ENCODE data around the gene STMN3. TPM values are rescaled to one million over a fixed set of nuclear protein-coding genes. Genes with fewer than 3 reads are reported as not detected.

Gene STMN3
- total and polyA plus RNA-seq, 2 donors from 2014 or later = 20.6 to 84.9 TPM

- Histone ChIP-seq H3K9me3 (ENCODE audit: control insufficient read depth in 2 of 3, insufficient read depth in 1 of 3, low read length in 3 of 3) (no peaks in the 10 kb centered on the region), H3K4me3 (ENCODE audit: low read length in 3 of 3) (peak overlapping the region; percentile 79 to 94 (median 91)), H3K36me3 (ENCODE audit: control insufficient read depth in 2 of 3, insufficient read depth in 3 of 3, low read length in 3 of 3) (peaks cover 0 to 11% (median 4%) of the 10 kb centered on the region in 3 donors), H3K27ac (ENCODE audit: low read depth in 2 of 2, low read length in 2 of 2) (peak overlapping the region; percentile 74 to 81), H3K27me3 (ENCODE audit: control insufficient read depth, insufficient read depth, low read length) (no peaks in the 10 kb centered on the region), H3K4me1 (ENCODE audit: control insufficient read depth in 2 of 3, insufficient read depth in 2 of 3, low read depth in 1 of 3, low read length in 3 of 3) (peaks cover 0 to 19% (median 3%) of the 10 kb centered on the region in 3 donors), H3K9ac (ENCODE audit: low read length in 3 of 3) (peak overlapping the region; percentile 37 to 89 (median 83))
- FAIRE-seq (no peak), DNase-seq (no peak)
- no peak for TF ChIP-seq CTCF (IDR thresholded peaks at IDR 0.05; ENCODE audit: borderline replicate concordance, extremely low read depth, insufficient read depth)
- intact Hi-C loops (cut with DNase I) = no loop called here
These were observed 5.5 kb upstream of the STMN3 start for GRCh38 chr20:63658749-63659187.

GRCh38 chr20:63657937-63658748 lies 4.9 kb upstream of the STMN3 start, which contains the start of gene RTEL1:
Gene RTEL1, plus strand, starts transcription at chr20:63658312. Its CDS starts 1,091 bp downstream, at chr20:63659403.
- Histone ChIP-seq H3K4me3 (ENCODE audit: low read length in 3 of 3) (peak within 1 kb of the TSS; percentile 79 to 94 (median 91)), H3K36me3 (ENCODE audit: control insufficient read depth in 2 of 3, insufficient read depth in 3 of 3, low read length in 3 of 3) (peaks cover 0 to 8% (median 4%) of the 10 kb centered on the region in 3 donors), H3K27ac (ENCODE audit: low read depth in 2 of 2, low read length in 2 of 2) (peak within 1 kb of the TSS; percentile 81 to 83), H3K4me1 (ENCODE audit: control insufficient read depth in 2 of 3, insufficient read depth in 2 of 3, low read depth in 1 of 3, low read length in 3 of 3) (peaks cover 0 to 21% (median 5%) of the 10 kb centered on the region in 3 donors), H3K9ac (ENCODE audit: low read length in 3 of 3) (peak within 1 kb of the TSS; percentile 76 to 89 (median 83)), H3K27me3 (ENCODE audit: control insufficient read depth, insufficient read depth, low read length) (no peaks in the 10 kb centered on the region), H3K9me3 (ENCODE audit: control insufficient read depth in 2 of 3, insufficient read depth in 1 of 3, low read length in 3 of 3) (no peaks in the 10 kb centered on the region)
- DNase-seq (peak; percentile 93 to 97 (median 96)), FAIRE-seq (no peak)
- TF ChIP-seq CTCF (IDR thresholded peaks at IDR 0.05; ENCODE audit: borderline replicate concordance, extremely low read depth, insufficient read depth) = no peak
- intact Hi-C loops (cut with DNase I) = no loop called here

GRCh38 chr20:63657260-63657936 lies 4.2 kb upstream of the STMN3 start:
- no peak for FAIRE-seq
- TF ChIP-seq CTCF (IDR thresholded peaks at IDR 0.05; ENCODE audit: borderline replicate concordance, extremely low read depth, insufficient read depth) = no peak
- H3K27ac ChIP-seq (ENCODE audit: low read depth in 2 of 2, low read length in 2 of 2) = peak overlapping the region; percentile 81 to 83
- no peaks in the 10 kb centered on the region for H3K27me3 ChIP-seq (ENCODE audit: control insufficient read depth, insufficient read depth, low read length)
- peak; percentile 53 to 76 (median 66) for DNase-seq
- intact Hi-C loops (cut with DNase I) = no loop called here
- peak overlapping the region in 2 of 3 donors; percentile 76 to 89 for H3K9ac ChIP-seq (ENCODE audit: low read length in 3 of 3)
- peak overlapping the region; percentile 79 to 94 (median 91) for H3K4me3 ChIP-seq (ENCODE audit: low read length in 3 of 3)
- H3K4me1 ChIP-seq (ENCODE audit: control insufficient read depth in 2 of 3, insufficient read depth in 2 of 3, low read depth in 1 of 3, low read length in 3 of 3) = peaks cover 0 to 21% (median 5%) of the 10 kb centered on the region in 3 donors
- peaks cover 0 to 5% (median 4%) of the 10 kb centered on the region in 3 donors for H3K36me3 ChIP-seq (ENCODE audit: control insufficient read depth in 2 of 3, insufficient read depth in 3 of 3, low read length in 3 of 3)
- no peaks in the 10 kb centered on the region for H3K9me3 ChIP-seq (ENCODE audit: control insufficient read depth in 2 of 3, insufficient read depth in 1 of 3, low read length in 3 of 3)

Measured in kidney (tissue), 14 donors.